AG04450 (cell line): ENCODE data around the gene NAA60. TPM values are rescaled to one million over a fixed set of nuclear protein-coding genes. Genes with fewer than 3 reads are reported as not detected.

ENCODE experiments used
- CTCF ChIA-PET: fragments of 300-600, 350-600 bp; formaldehyde crosslinking; extraction: SDS; loops from one replicate; lab custom pipeline; 2022; ENCODE audit warnings: antibody characterized with exemption, inconsistent platforms; lab: Charles Lee
- POLR2A ChIA-PET: fragments of 350-600 bp; formaldehyde crosslinking; extraction: SDS; loops from one replicate; lab custom pipeline; 2021; ENCODE audit warnings: antibody characterized with exemption, inconsistent platforms; lab: Yijun Ruan, JAX
- DNase-seq: peaks from one replicate; pipeline ENCODE4 v3.0.0-alpha.2; 2011; ENCODE audit warnings: low read depth, low spot score
- H3K27ac ChIP-seq: one replicate; pipeline ENCODE4 v1.5.1; 2012; ENCODE audit warnings: low read depth, low read length, control low read depth
- H3K27me3 ChIP-seq: one replicate; pipeline ENCODE4 v1.6.0; 2012; ENCODE audit warnings: low read length; ENCODE audit not compliant: control insufficient read depth, insufficient read depth
- H3K4me3 ChIP-seq: 2 replicates; pipeline ENCODE4 v1.5.1; 2011; ENCODE audit warnings: mild to moderate bottlenecking, low read depth, low read length, control low read depth
- H3K9me3 ChIP-seq: 2 replicates; pipeline ENCODE4 v1.5.1; 2012; ENCODE audit warnings: low read length; ENCODE audit not compliant: control insufficient read depth, insufficient read depth
- polyA plus RNA-seq: library from polyadenylated mRNA; depleted of rRNA; stranded (reverse); fragments of >200 nt; gene quantifications from 2 replicates; pipeline ENCODE4 v1.2.3, GENCODE V29; 2011
- TF ChIP-seq, protein P1 (sequence below): IDR thresholded peaks from 2 replicates; pipeline ENCODE4 v1.5.1; 2011; ENCODE audit warnings: low read depth, low read length, control low read depth, inconsistent platforms

Gene NAA60
- polyA plus RNA-seq, 1 experiment = 28.8 TPM

DNA sequence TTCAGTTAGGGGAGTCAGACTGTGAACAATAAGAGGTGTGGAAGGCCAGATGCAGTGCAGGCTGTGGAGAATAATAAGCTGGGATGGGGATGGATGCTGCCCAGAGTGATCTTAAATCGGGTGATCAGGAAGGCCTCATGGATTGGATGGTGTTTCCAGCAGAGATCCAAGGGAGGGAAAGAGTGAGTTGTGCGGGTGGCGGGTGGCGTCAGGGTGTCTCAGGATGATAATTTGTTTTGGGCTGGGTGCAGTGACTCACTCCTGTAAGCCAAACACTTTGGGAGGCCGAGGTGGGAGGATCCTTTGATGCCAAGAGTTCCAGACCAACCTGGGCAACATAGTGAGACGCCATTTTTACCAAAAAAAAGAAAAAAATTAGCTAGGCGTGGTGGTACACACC, 65.3 kb downstream of the NAA60 start:
- no peaks in the 10 kb centered on the region for H3K9me3 ChIP-seq
- no peak for DNase-seq
- TF ChIP-seq, protein P1, sequence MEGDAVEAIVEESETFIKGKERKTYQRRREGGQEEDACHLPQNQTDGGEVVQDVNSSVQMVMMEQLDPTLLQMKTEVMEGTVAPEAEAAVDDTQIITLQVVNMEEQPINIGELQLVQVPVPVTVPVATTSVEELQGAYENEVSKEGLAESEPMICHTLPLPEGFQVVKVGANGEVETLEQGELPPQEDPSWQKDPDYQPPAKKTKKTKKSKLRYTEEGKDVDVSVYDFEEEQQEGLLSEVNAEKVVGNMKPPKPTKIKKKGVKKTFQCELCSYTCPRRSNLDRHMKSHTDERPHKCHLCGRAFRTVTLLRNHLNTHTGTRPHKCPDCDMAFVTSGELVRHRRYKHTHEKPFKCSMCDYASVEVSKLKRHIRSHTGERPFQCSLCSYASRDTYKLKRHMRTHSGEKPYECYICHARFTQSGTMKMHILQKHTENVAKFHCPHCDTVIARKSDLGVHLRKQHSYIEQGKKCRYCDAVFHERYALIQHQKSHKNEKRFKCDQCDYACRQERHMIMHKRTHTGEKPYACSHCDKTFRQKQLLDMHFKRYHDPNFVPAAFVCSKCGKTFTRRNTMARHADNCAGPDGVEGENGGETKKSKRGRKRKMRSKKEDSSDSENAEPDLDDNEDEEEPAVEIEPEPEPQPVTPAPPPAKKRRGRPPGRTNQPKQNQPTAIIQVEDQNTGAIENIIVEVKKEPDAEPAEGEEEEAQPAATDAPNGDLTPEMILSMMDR = no peak
- H3K27me3 ChIP-seq = no peaks in the 10 kb centered on the region
- POLR2A ChIA-PET = no interaction called here
- CTCF ChIA-PET = no interaction called here
- H3K27ac ChIP-seq = no peak overlapping the region
- H3K4me3 ChIP-seq = no peak overlapping the region

DNA sequence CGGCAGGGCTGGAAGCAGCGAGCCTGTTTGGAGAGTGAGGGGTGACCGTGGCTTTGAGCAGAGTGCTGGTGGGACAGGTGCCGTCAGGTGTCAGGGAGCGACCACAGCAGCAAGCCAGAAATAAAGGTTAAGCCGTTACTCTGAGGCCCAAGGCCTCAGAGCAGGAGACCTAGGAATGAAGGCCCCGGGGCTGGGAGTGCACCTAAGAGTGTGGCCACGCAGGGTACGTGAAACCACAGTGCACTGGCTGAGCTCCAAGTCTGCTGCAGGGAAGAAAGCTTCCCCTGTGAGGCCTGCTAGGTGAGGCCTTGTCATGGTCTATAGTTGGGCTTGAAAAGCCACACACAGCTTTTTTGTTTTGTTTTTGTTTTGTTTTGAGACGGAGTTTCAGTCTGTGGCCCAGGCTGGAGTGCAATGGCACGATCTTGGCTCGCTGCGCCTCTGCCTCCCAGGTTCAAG, 66.0 kb downstream of the NAA60 start:
- ChIA-PET POLR2A (no interaction called here), CTCF (no interaction called here)

DNA sequence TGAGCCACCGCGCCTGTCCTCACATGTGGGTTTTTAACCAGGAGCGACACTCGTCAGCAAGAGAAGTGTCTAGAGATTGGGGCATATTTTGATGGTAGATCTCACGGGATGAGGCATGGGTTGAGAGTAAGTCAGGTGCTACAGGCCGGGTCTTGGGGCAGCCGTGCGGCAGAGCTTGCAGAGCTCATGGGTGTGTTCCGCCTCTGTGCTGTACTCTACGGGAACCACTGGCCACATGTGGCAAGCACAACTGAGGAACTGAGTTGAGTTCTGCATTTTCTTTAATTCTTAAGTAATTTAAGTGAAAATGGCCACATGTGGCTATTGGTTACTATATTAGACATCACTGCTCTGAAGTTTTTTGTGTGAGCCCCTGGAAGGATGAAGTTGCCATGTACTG, 66.9 kb downstream of the NAA60 start:
- H3K4me3 ChIP-seq = no peak overlapping the region
- no peaks in the 10 kb centered on the region for H3K9me3 ChIP-seq
- H3K27me3 ChIP-seq = no peaks in the 10 kb centered on the region
- TF ChIP-seq, protein P1 = no peak
- DNase-seq = no peak
- CTCF ChIA-PET = interaction anchor here (0.7 kb wide), 1 partner anchor 600 kb away, joined by 5 read pairs; no protein-coding TSS in a partner anchor
- POLR2A ChIA-PET = no interaction called here
- H3K27ac ChIP-seq = no peak overlapping the region

More for the DNA sequence above, 66.0 kb downstream of the NAA60 start:
- H3K27ac ChIP-seq = no peak overlapping the region
- no peak overlapping the region for H3K4me3 ChIP-seq
- TF ChIP-seq, protein P1 = no peak
- DNase-seq = no peak
- H3K27me3 ChIP-seq = no peaks in the 10 kb centered on the region
- H3K9me3 ChIP-seq = no peaks in the 10 kb centered on the region

DNA sequence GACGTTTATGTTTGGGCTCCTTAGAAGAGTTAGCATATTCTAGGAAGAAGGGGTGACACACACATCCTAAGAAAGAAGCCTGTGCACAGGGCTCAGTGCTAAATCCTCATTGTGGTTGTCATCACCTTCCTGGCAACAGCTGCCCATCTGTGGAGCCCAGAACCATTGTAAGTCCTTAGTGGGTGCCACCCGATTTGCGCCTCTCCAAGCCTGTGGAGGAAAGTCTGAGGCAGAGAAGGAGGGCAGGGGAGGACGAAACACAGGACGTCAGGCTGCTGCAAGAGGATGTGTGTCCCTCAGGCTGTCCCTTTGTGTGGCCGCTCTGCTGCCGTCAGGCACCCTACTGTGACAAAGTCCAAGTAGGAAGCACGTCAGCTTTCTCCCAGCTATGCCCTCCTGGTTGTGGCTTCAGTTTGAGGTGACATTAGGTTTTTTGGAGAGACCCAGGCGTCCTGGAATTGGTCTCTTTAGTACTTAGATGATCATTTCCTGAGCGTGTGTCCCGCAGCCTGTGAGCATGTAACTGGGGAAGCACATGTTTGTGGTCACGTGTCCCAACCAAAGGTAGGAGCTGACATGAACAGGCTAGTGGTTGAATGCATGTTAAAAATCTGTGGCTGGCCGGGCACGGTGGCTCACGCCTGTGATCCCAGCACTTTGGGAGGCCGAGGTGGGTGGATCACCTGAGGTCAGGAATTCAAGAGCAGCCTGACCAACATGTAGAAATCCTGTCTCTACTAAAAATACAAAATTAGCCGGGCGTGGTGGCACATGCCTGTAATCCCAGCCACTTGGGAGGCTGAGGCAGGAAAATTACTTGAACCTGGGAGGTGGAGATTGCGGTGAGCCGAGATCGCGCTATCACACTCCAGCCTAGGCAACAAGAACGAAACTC, 68.1 kb downstream of the NAA60 start:
- H3K9me3 ChIP-seq = no peaks in the 10 kb centered on the region
- TF ChIP-seq, protein P1 = no peak
- no peaks in the 10 kb centered on the region for H3K27me3 ChIP-seq
- DNase-seq = no peak
- ChIA-PET CTCF (interaction anchor here (0.8 kb wide), 1 partner anchor 10 kb away, joined by 3 read pairs; the partner anchor contains the start of gene CLUAP1), POLR2A (no interaction called here)
- no peak overlapping the region for H3K27ac ChIP-seq
- no peak overlapping the region for H3K4me3 ChIP-seq

DNA sequence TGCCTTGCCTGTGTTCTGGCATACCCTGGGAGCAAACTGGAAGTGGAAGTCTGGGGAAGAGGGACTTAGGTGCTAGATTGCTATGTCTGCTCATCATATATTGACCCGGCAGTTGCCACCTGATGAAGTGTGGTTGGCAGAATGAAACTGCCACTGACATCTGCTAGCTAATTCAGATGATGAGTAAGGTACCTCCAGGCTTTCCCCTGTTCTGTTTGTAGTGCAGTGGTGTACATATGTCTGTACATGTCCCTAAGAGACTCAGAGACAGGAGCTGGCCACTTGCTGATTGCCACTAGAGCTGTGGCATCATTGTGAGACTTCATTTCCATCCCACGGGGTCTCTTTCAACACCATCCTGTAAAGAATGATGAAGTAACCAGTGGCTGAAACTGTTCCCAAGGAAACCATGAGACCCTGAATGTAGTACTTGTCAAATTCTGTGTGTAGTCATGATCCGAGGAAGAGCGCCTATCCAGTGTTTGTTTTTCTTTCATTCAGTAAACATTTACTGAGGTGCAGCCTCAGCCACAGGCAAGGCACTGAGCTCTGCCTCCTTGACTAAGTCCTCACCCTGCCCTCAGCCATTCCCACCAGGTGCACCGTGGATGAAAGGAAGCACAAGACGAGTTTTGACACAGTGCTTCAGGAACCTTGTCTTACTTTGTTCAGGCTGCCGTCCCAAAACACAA, 70.6 kb downstream of the NAA60 start:
- TF ChIP-seq, protein P1 = no peak
- Histone ChIP-seq H3K27me3 (no peaks in the 10 kb centered on the region), H3K27ac (peak overlapping the region; percentile 53), H3K9me3 (no peaks in the 10 kb centered on the region), H3K4me3 (no peak overlapping the region)
- POLR2A ChIA-PET = interaction anchor here (1.5 kb wide), 1 partner anchor 22 kb away, joined by 5 read pairs; no protein-coding TSS in a partner anchor
- DNase-seq = no peak
- CTCF ChIA-PET = no interaction called here
